ENCODE data around the gene MAPK9.

GRCh38 chr5:180197016-180197702, 94.7 kb downstream of the MAPK9 start:
- TF ChIP-seq CTCF (IDR thresholded peaks at IDR 0.05; ENCODE audit: poor library complexity) (no peak), EZH2 (IDR thresholded peaks at IDR 0.05; ENCODE audit: borderline replicate concordance) (no peak), EZH2phosphoT487 (IDR thresholded peaks at IDR 0.05; ENCODE audit: low read depth, severe bottlenecking, unreplicated experiment) (no peak)
